Limb (tissue), 2 donors: ENCODE data around the gene WNT5A.

Source experiments
- DNase-seq, 2 donors: peaks; one replicate each; pipeline ENCODE4 v3.0.0-alpha.2; 2016; ENCODE audit errors: extremely low spot score in 2 of 2

The WNT5A gene

GRCh38 chr3:55486857-55487380 lies at the start of gene WNT5A:
WNT5A (minus strand) TSS chr3:55487306; CDS start chr3:55486985, 321 bp downstream.
- no peak for DNase-seq

- no peak for DNase-seq
Measured at GRCh38 chr3:55534876-55535275, 47.8 kb upstream of the WNT5A start.

- no peak for DNase-seq
Measured at GRCh38 chr3:55532806-55533205, 45.7 kb upstream of the WNT5A start.

GRCh38 chr3:55531321-55531720 lies 44.2 kb upstream of the WNT5A start:
- no peak for DNase-seq

- no peak for DNase-seq
Measured at GRCh38 chr3:55527361-55527760, 40.3 kb upstream of the WNT5A start.

- no peak for DNase-seq
Measured at GRCh38 chr3:55526332-55527030, 39.4 kb upstream of the WNT5A start.

DNA sequence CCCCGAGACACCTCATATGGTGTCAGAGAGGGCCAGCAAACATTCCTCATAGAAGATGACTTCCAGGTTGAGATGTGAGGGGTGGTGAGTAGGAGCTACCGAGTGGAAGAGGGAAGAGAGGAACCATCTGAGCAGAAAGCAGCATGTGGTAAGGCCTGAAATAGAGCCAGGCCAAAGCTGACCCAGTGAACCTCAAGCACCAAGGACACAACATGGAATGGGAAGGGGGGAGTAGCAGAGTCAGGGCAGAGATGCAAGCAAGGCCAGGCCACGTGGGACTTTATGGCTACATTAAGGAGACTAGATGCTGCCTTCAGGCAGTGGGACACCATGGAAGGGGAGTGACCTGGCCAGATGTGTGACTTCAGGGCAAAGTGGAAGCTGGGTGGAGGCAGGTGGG lies 38.3 kb upstream of the WNT5A start:
- no peak for DNase-seq

DNA sequence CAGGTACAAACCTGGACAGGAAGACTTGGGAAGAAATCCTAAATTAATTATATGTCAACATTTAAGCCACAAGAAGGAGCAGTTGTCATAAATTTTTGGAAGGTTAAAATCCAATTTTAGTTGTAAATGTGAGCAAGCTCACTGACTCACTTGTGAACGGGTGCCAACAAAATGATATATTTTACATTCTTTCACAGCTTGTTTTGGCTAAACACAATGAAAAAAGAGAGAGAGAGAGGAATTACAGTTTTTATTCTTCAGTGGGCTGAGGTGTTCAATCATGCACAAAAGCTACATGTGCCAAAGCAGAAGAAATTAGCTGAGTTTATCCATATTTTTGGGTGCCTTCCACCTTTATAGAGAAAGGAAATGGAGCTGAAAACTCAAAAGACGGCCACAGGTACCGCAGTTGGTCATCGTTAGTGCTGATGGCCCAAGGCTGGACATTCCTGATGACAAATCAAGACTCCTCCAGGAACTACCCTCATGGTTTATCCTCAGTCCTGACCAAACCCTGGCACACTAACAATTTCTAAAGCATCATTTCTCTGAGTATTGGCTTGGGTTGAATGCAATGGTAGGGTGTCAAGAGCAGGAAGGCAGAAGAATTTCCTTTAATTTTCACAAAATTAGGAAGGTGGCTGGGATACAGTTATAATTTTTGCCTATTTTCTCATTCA lies 37.6 kb upstream of the WNT5A start:
- DNase-seq, result peak in 1 of 2 donors; percentile 58

DNA sequence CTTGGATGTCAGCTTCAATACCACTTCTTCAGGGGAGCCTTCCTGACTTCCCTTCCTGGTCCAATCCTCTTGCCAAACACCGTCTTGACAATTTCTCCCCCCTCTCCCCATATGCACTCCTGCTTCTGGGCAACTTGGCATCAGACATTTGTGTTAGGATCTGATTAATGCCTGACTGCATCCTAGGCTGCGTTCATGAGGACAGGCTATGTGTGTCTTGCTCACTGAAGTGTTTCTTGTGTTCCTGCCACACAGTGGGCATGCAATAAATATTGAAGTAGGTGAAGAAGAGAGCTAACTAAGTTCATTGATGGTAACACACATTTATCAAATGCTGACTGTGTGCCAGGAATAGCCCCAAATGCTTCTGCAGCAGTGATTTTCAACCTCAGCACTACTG lies 36.4 kb upstream of the WNT5A start:
- no peak for DNase-seq

DNA sequence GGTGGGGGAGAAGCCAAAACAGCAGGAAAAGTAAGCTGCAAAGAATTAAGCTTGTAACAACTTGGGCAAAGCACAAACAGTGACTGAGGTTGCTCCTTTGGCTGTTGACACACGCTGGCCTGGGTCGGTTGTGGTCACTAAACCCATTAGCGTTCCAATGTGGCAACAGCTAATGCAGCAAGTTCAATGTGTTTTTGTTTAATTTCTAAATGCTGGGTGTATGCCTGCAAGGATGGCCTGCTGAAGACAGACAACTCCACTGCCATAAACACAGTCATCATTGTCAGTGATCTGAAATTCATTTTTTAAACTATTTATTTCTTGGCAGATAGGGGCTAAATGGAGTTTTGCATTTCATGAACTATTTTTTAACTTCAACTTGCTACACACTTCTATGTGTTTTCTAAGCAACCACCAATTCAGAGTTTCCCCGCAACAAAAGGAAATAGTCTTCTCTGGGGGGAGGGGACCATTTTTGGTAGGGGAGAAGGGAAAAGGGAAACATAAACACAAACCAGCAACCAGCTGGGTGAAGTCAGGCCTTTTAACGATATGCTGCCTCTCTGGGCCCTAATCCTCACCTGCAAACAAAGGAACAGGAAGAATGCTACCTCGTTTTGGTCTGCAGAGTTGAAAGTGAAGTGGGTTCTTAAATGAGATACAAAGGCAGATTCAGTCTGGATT lies 34.8 kb upstream of the WNT5A start:
- no peak for DNase-seq

DNA sequence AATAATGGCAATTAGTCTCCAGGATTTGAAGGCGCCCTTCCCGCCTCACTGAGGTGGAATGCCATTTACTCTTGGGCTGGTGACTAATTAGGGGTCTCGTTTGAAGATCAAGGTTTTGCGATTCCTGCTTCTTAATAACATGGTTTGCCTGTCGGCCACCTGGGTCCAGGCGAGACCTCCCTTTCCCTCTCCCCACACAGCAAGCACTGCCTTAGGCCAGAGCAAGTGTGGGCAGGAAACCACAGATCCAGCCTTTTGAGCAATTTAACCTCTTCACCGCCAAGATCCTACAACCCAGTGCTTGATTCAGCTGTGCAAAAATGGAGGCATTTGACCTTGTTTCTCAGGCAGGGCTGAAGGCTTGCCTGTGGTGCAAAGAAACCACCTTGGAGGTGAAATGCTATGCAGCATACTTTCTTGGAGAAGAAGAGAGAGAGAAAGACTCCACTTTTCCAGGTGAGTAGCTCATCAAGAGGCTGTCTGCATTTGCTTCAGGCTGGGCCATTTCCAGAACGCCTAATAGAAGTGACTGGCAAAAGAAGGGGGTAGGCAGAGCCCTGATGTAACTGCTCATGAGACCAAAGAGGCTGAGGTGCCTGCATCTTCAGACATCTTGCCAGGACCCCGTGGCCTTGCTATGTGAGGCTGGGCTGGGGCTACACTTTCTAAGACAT lies 34.1 kb upstream of the WNT5A start:
- DNase-seq, result no peak

- DNase-seq, result no peak
Measured at GRCh38 chr3:55519019-55519418, 31.9 kb upstream of the WNT5A start.

- DNase-seq, result no peak
Measured at GRCh38 chr3:55518451-55518850, 31.3 kb upstream of the WNT5A start.

DNA sequence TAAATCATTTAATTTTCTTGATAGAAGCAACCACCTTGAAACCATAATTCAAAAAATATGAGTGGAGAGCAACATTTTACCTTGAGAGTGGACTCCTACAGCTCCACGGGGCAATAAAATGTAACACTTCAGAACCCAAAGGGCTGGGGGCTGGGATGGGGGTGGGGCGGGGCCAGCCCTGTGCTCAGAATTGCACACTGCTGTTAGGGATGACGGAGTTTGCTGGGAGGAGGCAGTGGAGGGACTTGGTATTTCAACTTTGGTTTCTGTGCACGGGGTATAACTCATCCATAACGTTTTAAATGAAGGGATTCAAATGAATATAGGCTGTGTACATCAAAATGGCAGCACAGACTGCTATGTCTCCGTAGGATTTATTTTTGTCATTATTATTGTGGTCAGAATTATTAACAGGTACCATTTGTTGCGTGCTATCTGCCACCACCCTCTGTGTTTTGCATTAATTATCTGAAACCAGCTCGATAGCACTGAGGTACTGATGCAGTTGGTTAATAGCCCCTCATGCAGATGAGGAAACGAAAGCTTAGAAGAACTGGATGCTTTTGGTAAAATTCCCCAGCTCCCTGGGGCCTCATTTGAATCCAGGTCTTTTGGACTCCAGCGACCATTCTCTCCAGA lies 29.4 kb upstream of the WNT5A start:
- no peak for DNase-seq

DNA sequence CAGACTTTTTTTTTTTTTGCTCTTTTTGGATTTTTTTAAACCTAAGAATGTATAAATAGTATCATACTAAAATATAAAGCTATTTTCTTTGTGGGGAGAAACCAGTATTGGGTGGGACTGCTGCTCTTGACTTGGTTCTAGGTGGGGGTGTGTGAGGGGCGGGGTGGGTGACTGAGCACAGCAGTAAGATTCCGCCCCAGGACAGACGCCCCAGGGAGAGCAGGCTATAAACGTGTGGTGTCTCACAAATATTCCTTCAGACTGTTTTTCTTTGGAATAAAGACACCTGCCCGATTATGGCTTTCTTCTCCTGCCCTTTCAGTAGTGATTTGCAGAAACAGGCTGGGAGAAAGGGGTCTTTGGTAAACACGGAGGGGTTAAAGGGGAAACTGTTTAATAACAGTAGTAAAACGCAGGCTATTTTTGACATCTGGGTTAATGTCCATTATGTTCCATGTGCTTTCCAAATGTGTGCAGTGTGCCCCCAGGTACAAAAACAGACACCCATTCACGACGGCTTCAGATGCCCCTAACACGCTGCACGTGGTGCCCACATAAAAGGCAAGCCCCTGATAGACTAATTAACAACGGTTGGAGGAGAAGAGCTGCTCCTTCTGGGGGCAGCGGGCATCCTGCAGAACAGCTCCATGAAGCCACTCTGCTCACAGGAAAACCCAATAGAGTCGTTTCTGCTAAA lies 28.6 kb upstream of the WNT5A start:
- DNase-seq, result no peak

- no peak for DNase-seq
Measured at GRCh38 chr3:55514962-55515361, 27.9 kb upstream of the WNT5A start.

- DNase-seq, result no peak
Measured at GRCh38 chr3:55512571-55513343, 25.7 kb upstream of the WNT5A start.

GRCh38 chr3:55511895-55512570 lies 24.9 kb upstream of the WNT5A start:
- DNase-seq, result peak in 1 of 2 donors; percentile 69

DNA sequence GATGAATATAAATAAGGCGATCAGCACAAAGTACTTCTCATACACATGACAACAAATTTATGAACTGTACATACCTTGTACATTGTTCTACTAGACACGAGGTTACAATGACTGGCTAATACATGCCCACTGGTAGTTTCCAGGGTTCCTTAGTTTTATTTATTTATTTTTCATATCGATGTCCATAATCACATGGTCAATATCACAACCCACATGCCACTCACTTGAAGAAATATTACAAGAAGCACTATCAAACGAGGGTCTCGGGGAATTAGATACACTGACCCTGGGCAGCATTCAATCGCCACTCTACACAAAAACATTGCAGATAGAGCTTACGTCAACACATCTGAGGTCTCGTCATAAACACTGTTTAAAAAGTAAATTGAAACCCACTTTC lies 21.2 kb upstream of the WNT5A start:
- no peak for DNase-seq
